GM19099 (cell line): ENCODE measurements around the gene KCNK10.

Experiments used
- POLR2A ChIP-seq: IDR thresholded peaks from 3 replicates; pipeline ENCODE4 v1.6.1; 2011; ENCODE audit warnings: low read depth; ENCODE audit not compliant: insufficient read length; ENCODE audit errors: extremely low read depth

The KCNK10 gene

DNA sequence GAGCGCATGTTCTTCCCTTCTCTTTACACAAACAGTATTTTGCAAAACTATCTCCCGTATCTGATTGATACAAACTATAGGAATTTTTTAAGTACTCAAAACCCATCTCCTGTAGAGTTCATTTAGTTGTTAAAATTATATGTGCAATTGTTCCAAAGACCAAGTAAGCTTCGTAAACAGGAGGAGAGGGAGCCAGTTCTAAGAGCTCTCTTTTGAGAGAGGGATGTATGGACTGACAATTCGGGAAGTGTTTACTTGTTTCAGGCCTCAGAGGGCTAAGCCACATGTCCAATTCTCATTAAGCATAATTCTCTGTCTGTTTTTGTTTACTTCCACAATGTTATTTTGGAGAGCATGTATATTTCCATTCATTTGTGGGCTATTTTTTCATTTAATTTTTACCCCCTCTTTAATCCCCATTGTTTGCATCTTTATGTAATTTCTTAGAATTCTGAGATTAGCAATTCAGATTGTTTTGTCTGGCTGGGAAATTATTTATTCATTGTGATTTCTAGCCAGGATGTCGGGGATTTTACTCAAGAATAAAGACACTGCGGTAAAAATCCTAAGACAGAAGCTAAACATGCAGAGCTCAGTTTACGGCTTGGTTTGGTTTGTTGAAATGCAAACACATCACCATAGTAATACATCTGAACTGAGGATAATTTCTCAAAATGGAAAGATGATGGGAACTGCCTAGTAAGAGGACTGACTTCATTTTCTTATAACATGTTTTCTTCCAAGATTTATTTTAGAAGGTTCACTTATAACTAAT is 126.8 kb downstream of the KCNK10 start:
- no peak for TF ChIP-seq POLR2A

DNA sequence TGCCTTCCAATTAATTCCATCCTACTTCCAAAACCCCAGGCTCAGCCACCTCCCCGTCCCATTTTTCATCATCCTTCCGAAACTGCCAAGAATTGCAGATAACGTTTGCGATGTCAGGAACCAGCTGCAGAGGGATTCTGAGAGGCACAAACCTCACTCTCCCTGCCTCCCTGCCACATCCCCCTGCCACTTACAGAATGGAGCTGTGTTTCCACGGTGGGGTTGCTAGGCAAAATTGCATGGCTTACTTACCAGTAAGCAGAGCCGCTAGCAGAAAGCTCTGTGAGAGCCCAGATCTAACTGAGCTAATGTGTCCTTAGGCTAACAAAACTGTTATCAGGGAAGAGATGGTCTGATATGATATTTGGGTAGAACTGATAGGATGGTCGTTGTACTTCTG is 127.4 kb downstream of the KCNK10 start:
- no peak for TF ChIP-seq POLR2A

DNA sequence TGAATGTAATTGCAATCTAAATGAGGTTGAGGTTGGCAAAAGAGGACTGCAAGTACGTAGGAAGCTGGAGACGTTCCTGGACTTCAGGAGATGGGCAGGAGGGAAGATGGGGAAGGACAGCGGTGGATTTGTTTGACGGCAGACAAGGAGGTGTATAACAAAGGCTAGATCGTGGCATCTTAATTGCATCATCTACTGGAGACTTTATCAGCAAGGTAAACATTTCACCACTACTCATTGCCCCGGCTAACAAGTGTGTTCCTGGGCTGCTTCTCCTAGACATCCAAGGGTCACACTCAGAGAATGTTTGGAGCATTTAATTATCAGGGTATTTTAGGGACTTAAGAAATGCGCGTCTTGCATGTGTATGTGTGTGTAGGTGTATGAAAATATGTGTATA is 128.5 kb downstream of the KCNK10 start:
- no peak for TF ChIP-seq POLR2A

GRCh38 chr14:88191605-88192004 is 131.5 kb downstream of the KCNK10 start:
- no peak for TF ChIP-seq POLR2A

DNA sequence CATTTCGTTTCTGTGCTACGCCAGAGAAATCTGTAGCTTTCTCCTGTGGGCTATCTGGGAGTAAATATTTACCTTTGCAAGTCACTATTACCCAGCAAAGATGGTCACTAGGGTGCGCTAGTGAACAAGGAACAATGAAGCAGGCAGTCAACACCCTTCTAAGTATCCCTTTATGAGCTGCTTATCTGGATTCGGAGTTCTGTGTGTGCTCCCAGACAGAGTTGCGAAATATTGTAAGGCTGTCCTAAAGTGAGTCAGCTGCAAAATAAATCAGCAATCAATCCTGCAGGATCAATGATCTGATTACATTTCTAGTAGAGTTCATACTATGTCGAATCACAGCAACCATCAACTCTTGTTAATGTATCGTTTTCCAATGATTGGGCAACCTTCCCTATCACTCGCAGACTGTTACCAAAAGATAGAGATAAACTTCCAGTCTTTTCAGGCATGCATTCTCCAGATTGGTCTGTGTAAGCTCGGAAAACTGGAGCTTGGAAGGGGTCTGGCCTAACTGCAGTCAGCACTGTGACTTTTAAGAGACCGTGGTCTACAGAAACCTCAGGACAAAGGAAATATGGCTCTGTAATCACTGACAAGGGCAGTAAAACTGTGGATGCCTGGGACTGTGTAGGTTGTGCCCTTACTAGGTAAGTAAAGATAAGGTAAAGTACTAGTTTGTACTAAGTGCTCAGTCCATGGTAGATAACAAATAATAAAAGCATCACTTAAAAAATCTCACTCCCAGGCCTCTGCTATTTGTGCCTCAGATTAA is 133.5 kb downstream of the KCNK10 start:
- TF ChIP-seq POLR2A: no peak

DNA sequence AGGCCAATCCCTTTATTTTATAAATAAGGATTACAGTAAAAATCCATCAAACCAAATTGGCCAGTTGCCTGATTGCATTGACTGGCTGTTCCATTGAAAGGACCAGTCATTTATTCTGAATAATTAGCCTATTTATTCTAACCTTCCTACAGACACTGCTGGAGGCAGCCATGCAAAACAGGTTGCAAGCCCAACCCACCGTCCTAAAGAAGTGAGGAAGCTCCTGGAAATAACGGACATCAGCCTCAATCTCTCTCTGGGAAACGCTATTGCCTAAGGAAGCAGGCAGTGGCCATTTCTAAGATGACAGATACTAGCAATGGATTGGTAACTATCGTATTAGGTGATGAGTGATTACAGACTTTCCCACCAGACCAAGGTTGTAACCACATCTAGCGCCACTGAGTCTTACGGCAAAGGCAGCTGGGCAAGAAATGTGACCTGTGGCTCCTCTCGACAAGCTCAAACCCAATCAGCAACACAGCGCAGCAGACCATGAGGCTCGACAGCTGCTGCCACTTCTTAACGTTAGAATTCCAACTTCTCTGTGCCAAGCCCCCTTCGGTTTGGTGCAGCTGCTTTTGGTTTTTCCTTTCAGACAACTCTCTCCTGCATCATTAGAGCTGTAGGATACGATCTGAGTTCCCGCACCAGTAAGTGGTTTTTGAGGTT is 134.2 kb downstream of the KCNK10 start:
- no peak for TF ChIP-seq POLR2A

- no peak for TF ChIP-seq POLR2A
These were observed 137.2 kb downstream of the KCNK10 start for GRCh38 chr14:88185843-88186242.

- no peak for TF ChIP-seq POLR2A
These were observed 138.1 kb downstream of the KCNK10 start for GRCh38 chr14:88184956-88185355.

DNA sequence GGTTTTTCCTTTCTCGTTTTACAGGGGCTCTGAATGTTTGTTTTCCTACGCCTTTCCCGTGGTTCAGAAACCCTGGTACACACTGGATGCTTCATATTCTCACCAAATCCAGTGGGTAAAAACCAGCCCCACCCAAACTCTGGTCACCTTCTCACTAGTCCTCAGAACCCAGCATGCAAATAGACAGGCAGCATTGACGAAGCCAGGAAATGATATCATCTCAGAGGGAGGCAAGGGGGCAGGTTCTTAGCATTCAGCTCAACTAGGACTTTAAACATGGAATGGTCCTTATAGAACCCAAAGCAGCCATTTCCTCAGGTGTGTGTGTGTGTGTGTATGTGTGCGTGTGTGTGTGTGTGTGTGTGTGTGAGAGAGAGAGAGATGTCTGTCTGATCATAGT is 142.0 kb downstream of the KCNK10 start:
- no peak for TF ChIP-seq POLR2A

DNA sequence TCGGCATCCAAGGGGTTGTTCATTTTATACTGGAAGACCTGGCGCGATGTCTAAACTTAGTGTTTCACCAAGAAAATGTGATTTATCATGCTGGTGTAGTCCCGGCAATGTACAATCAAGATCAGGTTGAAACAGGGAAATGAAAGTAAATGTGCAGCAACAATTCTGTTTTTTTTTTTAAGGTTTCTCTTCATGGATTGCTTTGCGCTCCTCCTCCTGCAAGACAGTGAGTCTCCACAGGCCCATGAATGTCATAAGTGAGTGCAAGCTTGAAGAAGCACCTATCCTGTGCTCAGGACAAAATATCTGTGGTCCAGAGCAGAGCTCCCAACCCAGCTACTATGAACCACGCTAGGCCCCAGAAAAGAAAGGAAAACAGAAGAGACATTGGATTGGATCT is 143.4 kb downstream of the KCNK10 start:
- TF ChIP-seq POLR2A: no peak

DNA sequence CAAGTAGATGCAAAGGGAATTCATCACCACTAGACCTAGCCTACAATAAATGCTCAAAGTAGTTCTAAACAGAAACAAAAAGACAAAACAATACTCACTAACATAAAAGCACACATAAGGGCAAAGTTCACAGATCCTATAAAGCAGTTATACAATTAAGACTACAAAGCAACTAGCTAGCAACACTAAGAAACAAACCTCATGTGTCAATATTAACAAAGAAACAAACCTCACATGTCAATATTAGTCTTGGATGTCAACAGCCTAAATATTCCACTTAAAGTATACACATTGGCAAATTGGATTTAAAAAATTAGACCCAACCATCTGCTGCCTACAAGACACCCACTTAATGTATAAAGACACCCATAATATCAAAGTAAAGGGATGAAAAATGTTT is 152.7 kb downstream of the KCNK10 start:
- no peak for TF ChIP-seq POLR2A

DNA sequence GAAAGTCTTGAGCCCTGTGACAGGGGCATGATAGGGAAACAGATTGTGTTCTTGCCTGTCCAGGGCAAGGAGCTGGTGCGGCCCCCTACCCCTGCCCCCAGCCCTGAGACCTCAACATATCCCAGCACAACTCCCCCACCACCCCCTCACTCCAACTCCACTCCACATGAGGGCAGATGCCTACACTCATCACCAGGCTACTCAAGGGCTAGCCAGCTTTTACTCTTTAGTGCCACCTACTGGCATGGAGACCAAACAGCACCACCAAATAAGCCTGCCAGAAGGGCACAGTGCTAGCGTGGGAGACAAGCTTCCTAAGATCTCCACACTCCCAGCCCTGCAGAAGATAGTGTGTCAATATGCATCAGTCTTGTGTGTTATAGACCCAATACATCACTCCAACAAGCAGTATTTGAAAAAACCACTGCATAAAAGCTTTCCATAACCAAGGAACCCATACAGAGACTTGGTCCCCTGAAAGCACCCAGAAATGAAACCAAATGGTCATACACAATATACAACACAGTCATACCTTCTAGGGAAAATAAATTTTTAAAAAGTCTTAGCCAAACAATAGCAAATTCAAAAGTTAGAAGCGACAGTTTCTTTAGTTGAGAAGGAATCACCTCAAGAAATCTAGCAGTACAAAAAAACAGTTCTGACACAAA is 154.4 kb downstream of the KCNK10 start:
- no peak for TF ChIP-seq POLR2A

GRCh38 chr14:88168025-88168424 is 155.0 kb downstream of the KCNK10 start:
- TF ChIP-seq POLR2A: no peak

DNA sequence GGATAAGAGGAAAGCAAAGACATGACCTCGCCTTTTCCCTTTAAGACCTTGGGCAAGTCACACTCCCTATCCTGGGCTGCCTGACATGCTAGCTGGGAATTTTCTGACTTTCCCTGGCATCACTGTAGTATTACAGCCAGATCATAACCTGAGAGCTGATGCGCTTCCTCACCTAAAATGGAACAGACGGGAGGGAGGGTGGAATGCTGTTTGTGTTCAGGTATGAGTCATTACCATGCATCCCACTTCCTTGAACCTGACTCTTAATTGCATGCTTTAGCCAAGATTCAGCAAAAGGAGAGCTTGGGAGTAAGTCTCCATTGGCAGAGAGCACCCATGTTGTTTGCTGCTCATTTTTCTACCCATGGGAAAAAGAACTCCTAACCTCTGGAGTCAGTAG is 156.5 kb downstream of the KCNK10 start:
- TF ChIP-seq POLR2A: no peak

DNA sequence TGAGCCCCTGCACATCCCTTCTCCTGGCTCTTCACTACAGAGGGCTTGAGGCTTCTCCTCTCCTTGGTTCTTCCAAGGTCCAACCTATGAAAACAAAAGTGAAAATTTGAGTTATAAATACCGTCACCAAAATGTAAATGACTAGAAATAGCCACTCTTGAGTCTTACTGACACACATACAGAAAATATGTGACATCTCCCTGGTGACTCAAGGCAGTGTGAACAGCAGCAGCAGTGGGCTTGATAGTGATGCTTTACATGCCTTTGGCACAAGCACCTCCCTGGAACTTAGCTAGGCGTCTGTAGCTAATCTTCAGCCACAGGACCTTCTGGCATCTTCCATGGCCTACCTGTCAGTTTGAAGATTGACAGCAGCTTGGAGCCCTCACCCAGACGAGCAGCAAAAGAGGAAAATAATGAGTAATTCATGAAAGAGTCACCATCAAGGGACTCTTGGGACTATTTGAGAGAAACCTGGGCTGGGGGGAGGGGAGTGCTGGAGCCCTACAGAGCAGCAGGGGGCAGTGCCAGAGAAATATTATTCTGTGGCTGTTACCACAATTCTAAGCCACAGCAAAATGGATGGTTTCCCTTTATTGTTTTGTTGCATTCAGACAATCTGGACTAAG is 158.0 kb downstream of the KCNK10 start:
- TF ChIP-seq POLR2A: no peak

GRCh38 chr14:88163731-88164255 is 159.3 kb downstream of the KCNK10 start:
- no peak for TF ChIP-seq POLR2A
